NCI-H446 treated with DMSO at 0.1 percent for 48 hours (cell line): ENCODE measurements around the gene ZMAT1.
A peak's percentile ranks its signal among the peaks of the same experiment; 100 is the strongest.
"Not testable (repeated sequence)": the region's sequence is repeated elsewhere in the genome, so short reads cannot be mapped to it uniquely, and the experiment has no call there.

ENCODE experiments used
- DNase-seq: peaks from one replicate; lab custom pipeline; 2025; lab: John Stamatoyannopoulos, UW

ZMAT1 gene

GRCh38 chrX:101931488-101932248, at the start of gene ZMAT1:
TSS of gene ZMAT1 (minus strand) at chrX:101932027. CDS start at chrX:101932008, 19 bp downstream.
- DNase-seq, result peak; percentile 51

GRCh38 chrX:101977106-101977505, 45.3 kb upstream of the ZMAT1 start:
- no peak for DNase-seq

- no peak for DNase-seq
These were observed 41.2 kb upstream of the ZMAT1 start for GRCh38 chrX:101973066-101973465.

GRCh38 chrX:101964923-101965539, 33.2 kb upstream of the ZMAT1 start:
- not testable (repeated sequence) for DNase-seq

- no peak for DNase-seq
These were observed 26.3 kb upstream of the ZMAT1 start for GRCh38 chrX:101958139-101958538.

- DNase-seq, result no peak
These were observed 25.3 kb upstream of the ZMAT1 start for GRCh38 chrX:101957174-101957573.

GRCh38 chrX:101956556-101956955, 24.7 kb upstream of the ZMAT1 start:
- no peak for DNase-seq

- no peak for DNase-seq
These were observed 18.8 kb upstream of the ZMAT1 start for GRCh38 chrX:101950581-101950980.

GRCh38 chrX:101932249-101932570, 383 bp upstream of the ZMAT1 start:
- no peak for DNase-seq

GRCh38 chrX:101931136-101931487, 715 bp downstream of the ZMAT1 start:
- no peak for DNase-seq

GRCh38 chrX:101925733-101926132, 6.1 kb downstream of the ZMAT1 start:
- DNase-seq, result no peak

- no peak for DNase-seq
These were observed 13.1 kb downstream of the ZMAT1 start for GRCh38 chrX:101918751-101919150.

- no peak for DNase-seq
These were observed 25.6 kb downstream of the ZMAT1 start for GRCh38 chrX:101906136-101906796.

- DNase-seq, result no peak
These were observed 26.8 kb downstream of the ZMAT1 start for GRCh38 chrX:101904996-101905395.
